ENCODE results near the gene DNAJC5G.
"Not testable (repeated sequence)": the region's sequence is repeated elsewhere in the genome, so short reads cannot be mapped to it uniquely, and the experiment has no call there.

DNA sequence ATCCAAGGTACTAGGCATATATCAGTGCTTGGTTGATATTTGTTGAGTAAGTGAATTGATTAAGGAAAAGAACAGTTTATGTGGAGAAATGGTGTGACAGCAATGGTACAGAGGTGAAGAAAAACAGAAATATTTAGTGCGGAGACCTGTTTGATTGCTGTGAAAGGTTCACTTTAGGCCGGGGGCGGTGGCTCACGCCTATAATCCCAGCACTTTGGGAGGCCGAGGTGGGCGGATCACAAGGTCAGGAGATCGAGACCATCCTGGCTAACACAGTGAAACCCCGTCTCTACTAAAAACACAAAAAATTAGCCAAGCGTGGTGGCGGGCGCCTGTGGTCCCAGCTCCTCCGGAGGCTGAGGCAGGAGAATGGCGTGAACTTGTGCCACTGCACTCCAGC, 6.9 kb upstream of the DNAJC5G start:
- TF ChIP-seq, protein P1, sequence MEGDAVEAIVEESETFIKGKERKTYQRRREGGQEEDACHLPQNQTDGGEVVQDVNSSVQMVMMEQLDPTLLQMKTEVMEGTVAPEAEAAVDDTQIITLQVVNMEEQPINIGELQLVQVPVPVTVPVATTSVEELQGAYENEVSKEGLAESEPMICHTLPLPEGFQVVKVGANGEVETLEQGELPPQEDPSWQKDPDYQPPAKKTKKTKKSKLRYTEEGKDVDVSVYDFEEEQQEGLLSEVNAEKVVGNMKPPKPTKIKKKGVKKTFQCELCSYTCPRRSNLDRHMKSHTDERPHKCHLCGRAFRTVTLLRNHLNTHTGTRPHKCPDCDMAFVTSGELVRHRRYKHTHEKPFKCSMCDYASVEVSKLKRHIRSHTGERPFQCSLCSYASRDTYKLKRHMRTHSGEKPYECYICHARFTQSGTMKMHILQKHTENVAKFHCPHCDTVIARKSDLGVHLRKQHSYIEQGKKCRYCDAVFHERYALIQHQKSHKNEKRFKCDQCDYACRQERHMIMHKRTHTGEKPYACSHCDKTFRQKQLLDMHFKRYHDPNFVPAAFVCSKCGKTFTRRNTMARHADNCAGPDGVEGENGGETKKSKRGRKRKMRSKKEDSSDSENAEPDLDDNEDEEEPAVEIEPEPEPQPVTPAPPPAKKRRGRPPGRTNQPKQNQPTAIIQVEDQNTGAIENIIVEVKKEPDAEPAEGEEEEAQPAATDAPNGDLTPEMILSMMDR (IDR thresholded peaks at IDR 0.05), result not testable (repeated sequence)
- not testable (repeated sequence) for TF ChIP-seq EP300 (IDR thresholded peaks at IDR 0.05)
